ENCODE results near the gene RAB3A.

- TF ChIP-seq POLR2AphosphoS5 (IDR thresholded peaks at IDR 0.05; ENCODE audit: low read depth, low read length) = no peak
- no peak for TF ChIP-seq TAF1 (IDR thresholded peaks at IDR 0.05; ENCODE audit: borderline replicate concordance, insufficient read depth, low read length)
- TF ChIP-seq REST (IDR thresholded peaks at IDR 0.05; ENCODE audit: insufficient read depth in 1 of 2, low read depth in 2 of 2, low read length in 2 of 2) = no peak
- TF ChIP-seq FOXP2 (optimal IDR thresholded peaks at IDR 0.05; ENCODE audit: borderline replicate concordance, extremely low read depth, extremely low read length, insufficient read depth) = no peak
- TF ChIP-seq SIN3A (IDR thresholded peaks at IDR 0.05; ENCODE audit: borderline replicate concordance, insufficient read depth, low read length) = no peak
Observed at GRCh38 chr19:18219911-18220631, 16.2 kb upstream of the RAB3A start.

Data from PFSK-1 (cell line).